Choroid plexus epithelial cell (primary cell): ENCODE results near the gene LSMEM2.
"Not testable (repeated sequence)": the region's sequence is repeated elsewhere in the genome, so short reads cannot be mapped to it uniquely, and the experiment has no call there.

Experiments
- DNase-seq: peaks from one replicate; pipeline ENCODE4 v3.0.0-alpha.2; 2010; ENCODE audit warnings: low read depth
- H3K4me3 ChIP-seq: 2 replicates; pipeline ENCODE4 v1.5.1; 2011; ENCODE audit warnings: low read depth, mild to moderate bottlenecking, control low read depth, low read length, moderate library complexity
- TF ChIP-seq, protein P1 (sequence below): conservative IDR thresholded peaks from 2 replicates; pipeline ENCODE4 v1.5.1; 2011; ENCODE audit warnings: low read depth, mild to moderate bottlenecking, control low read depth, inconsistent platforms, low read length, moderate library complexity

LSMEM2 gene

DNA sequence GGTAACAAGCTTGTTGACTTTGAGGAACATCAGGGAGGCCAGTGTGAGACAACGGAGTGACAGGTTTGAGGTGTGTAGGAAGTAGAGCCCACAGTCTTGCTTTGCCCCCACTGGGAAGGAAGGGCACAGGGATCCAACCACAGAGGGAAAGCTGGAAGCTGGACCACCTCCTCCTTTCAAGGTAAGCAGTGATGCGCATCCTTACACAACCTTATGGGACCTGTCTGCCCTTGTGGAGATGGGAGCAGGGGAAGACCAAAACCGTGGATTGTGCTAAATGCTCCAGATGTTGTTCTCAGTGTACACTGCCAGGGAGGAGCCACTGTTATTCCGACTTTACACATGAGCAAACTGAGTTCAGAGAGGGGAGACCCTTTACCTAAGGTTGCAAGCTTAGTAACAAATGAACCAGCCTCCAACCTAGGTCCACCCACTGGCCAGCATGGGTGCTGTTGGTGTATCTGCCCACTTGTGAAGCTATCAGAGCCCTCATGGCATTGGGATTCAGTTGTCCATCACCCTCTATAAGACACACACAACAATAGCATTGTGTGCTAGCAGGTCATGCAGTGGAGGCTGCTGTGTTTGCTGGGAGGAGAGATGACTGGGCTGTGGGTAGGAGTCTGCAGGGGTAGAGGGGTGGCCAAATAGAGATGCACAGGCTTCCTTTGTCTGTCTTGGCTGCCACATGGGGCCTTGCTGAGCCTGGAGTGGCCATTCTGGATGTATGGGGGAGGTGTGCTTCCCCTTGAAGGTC lies 586 bp upstream of the LSMEM2 start:
- TF ChIP-seq, protein P1, sequence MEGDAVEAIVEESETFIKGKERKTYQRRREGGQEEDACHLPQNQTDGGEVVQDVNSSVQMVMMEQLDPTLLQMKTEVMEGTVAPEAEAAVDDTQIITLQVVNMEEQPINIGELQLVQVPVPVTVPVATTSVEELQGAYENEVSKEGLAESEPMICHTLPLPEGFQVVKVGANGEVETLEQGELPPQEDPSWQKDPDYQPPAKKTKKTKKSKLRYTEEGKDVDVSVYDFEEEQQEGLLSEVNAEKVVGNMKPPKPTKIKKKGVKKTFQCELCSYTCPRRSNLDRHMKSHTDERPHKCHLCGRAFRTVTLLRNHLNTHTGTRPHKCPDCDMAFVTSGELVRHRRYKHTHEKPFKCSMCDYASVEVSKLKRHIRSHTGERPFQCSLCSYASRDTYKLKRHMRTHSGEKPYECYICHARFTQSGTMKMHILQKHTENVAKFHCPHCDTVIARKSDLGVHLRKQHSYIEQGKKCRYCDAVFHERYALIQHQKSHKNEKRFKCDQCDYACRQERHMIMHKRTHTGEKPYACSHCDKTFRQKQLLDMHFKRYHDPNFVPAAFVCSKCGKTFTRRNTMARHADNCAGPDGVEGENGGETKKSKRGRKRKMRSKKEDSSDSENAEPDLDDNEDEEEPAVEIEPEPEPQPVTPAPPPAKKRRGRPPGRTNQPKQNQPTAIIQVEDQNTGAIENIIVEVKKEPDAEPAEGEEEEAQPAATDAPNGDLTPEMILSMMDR: no peak
- no peak overlapping the region for H3K4me3 ChIP-seq
- DNase-seq: no peak

DNA sequence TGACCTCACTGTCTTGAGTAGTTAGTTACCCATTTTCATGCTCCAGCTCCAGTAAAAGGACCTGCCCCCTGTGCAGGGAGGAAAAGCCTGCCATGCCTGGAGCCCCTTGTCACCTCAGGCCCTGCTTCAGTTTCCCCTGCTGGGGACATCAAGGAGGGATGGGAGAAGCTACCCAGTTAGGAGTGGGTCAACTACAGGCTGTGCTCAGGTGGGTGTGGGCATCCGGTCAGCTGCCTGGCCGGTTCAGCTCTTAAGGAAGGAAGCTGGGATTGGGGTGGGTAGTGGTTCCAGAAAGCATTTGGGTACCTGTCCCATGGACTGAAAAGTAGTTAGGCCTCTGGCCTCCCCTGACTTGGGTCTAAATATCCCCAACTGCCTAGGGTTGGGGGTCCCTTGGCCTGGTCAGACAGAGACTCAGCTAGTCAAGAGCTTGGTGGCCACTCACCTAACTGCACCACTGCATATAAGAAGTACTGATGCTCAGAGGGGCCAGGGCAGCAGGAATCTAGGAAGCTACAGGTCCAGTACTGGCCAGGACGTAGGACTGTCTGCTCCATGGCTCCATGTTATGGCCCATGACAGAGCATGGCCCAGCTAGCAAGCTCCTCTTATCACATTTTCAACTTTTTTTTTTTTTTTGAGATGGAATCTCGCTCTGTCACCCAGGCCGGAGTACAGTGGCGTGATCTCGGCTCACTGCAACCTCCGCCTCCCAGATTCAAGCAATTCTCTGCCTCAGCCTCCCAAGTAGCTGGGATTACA lies 549 bp downstream of the LSMEM2 start:
- DNase-seq: no peak
- no peak overlapping the region for H3K4me3 ChIP-seq
- TF ChIP-seq, protein P1: no peak

DNA sequence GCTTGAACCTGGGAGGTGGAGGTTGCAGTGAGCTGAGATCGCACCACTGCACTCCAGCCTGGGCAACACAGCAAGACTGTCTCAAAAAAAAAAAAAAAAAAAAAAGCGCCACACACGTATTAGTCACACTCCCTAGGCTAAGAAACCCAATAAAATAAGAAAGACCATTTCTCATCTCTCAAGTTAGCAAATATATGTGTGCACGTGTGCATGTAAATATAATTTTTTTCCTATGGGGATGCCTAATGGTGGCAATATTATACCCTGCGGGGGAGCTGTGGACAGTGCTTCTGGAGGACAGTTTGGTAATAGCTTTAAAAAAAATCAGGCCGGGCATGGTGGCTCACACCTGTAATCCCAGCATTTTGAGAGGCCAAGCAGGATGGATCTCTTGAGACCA lies 5.2 kb downstream of the LSMEM2 start:
- H3K4me3 ChIP-seq, DNase-seq: not testable (repeated sequence)

DNA sequence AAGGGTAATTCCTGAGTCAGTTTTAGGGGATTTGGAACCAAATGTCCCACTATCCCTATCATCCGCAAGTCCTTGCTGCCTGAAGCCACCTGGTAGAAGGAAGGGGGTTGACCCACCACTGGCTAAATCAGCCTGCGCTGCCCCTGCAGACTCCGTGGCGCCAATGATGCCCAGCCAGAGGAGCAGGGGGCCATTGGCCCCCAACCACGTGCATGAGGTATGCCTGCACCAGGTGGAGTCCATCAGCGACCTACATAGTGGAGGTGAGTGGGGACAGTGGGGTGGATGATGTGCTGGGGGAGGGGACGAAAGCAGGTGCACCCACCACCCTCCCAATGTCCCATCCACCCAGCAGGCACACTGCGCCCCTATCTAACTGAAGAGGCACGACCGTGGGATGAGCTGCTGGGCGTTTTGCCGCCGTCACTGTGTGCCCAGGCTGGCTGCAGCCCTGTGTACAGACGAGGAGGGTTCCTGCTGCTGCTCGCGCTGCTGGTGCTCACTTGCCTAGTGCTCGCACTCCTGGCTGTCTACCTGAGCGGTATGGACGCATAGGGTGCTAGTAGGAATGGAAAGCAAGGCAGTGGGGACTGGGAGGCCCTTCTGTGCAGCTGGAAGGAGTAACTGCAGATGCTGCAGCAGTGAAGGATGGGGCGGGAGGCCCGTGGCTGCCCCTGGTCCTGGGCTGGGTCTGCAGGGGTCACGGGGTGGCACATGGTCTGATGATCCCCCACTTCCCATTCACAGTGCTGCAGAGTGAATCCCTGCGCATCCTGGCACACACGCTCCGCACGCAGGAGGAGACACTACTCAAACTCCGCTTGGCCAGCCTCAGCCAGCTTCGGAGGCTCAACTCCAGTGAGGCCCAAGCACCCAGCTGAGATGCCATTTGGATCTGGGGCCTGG lies 7.7 kb downstream of the LSMEM2 start:
- TF ChIP-seq, protein P1: no peak
- DNase-seq: no peak
- no peak overlapping the region for H3K4me3 ChIP-seq

DNA sequence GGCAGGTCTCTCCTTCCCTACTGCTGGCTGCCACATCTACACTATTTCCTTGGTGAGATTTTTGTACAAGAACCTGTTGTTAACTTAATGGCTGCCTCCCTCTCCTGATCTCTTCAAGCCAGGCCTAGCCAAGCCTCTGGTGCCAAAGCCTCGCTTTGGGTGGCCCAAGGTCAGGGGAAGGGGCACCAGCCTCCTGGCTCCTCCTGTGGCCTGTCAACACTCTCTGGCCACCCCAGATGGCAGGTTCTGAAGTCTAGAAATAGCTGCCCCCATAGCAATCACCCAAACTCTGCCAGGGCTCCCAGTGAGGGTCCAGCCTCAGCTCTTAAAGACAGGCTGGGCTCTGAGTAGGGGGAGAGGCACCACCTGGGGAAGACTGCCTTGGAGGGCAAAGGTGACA lies 8.4 kb downstream of the LSMEM2 start:
- no peak overlapping the region for H3K4me3 ChIP-seq
- no peak for DNase-seq

DNA sequence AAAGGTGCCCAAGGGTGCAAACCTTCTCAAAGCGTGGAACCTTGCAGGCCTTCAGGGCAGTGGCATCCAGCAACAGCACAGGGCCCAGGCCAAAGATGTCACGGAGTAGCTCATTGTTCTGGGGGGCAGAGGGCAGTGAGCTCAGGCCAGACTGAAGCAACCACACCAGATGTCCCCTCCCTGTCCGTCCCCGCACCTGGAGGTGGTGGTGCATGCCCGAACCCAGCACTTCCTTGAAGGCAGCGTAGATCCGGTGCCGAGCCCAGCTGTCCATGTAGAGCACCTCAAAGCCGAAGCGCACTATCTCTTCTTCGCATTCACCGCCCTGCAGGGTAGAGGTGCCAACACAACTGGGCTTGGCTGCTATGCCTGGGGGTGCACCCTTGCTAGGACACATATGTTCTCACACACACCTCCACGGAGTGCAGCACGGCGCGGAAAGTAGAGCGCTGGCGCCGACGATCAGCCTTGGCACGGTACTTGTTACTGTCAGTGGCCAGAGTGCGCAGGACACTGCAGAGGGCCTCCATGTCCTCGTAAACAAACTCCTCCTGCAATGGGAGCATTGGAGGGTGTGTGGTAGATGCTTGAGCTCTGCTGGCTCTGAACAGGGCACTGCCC lies 9.6 kb downstream of the LSMEM2 start:
- TF ChIP-seq, protein P1: no peak
- H3K4me3 ChIP-seq: no peak overlapping the region
- no peak for DNase-seq

More for the DNA sequence above, 8.4 kb downstream of the LSMEM2 start:
- TF ChIP-seq, protein P1: no peak

DNA sequence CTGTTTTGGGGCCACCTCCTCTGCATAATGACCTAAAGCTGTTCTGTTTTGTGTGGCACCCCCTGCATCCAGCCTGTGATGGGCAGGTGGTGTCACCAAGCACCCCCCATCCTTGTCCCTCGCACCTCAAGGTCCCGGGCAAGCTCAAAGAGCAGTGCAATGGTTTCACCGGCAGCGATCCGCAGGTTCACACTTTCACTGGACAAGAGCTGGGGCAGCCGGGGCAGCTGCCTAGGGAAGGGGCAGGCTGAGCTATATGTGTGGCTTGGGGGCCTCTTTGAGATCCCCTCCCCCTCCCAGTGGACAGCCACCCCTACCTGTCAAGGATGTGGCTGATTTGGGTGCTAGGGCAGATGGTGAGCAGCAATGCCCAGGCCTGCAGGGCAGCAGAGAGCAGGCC lies 10.2 kb downstream of the LSMEM2 start:
- no peak overlapping the region for H3K4me3 ChIP-seq
- no peak for DNase-seq
- TF ChIP-seq, protein P1: no peak
